Measurements from ENCODE around the gene TAB2. TPM values are rescaled to one million over a fixed set of nuclear protein-coding genes. Genes with fewer than 3 reads are reported as not detected.

Gene TAB2
- total and polyA plus RNA-seq, 9 of the 15 experiments (the other 6 are each of a cell fraction or from before 2014, with no cell fraction given): 9.1 to 38.3 (median 18.6) TPM

DNA sequence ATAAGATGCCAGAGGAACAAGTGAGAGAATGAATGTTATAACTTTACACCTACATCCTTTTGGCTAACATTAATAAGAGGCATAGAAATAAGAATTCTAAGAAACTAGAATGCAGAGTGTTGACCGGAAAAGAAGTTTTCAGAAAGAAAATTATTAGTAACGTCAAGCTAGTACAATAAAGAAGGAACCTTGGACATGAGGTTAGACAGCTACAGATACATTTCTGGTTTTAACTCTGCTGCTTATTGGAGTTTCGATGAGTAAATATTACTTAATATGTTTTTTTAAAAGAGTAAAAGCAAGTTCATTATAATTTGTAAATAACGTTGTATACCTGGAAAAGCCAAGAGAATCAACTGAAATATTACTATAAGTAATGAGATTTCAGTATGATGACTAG is 22.7 kb downstream of the TAB2 start:
- ChIA-PET CTCF (ENCODE audit: low intra/inter-chr PET ratio) (no interaction called here), POLR2A (no interaction called here)
- Histone ChIP-seq H3K36me3 (ENCODE audit: control insufficient read depth, insufficient read depth, low read length) (no peaks in the 10 kb centered on the region), H2AFZ (ENCODE audit: low read depth, low read length) (no peak overlapping the region), H4K20me1 (replicated peaks; ENCODE audit: control insufficient read depth, insufficient read depth, low read length) (0 out of 2 replicates have a peak, but pooled peaks cover 4% of the 10 kb centered on the region), H3K4me3 (no peak overlapping the region), H3K9me3 (replicated peaks; ENCODE audit: control insufficient read depth, insufficient read depth, low read depth, low read length) (no peaks in the 10 kb centered on the region), H3K9me1 (ENCODE audit: control insufficient read depth, insufficient read depth, low read length) (no peaks in the 10 kb centered on the region), H3K27me3 (ENCODE audit: control insufficient read depth in 2 of 2, insufficient read depth in 2 of 2, low read length in 2 of 2) (no peaks in the 10 kb centered on the region), H3K4me1 (replicated peaks in 1 of 2; ENCODE audit: control insufficient read depth in 2 of 2, insufficient read depth in 2 of 2, low read length in 2 of 2) (no peaks in the 10 kb centered on the region; a peak in 1 of 5 replicates), H3K9ac (ENCODE audit: insufficient read depth in 1 of 2, low read depth in 2 of 2, low read length in 2 of 2) (no peak overlapping the region), H3K79me2 (ENCODE audit: control insufficient read depth, insufficient read depth, low read length) (peaks cover 85% of the 10 kb centered on the region), H3K4me2 (ENCODE audit: insufficient read depth, low read length) (no peak overlapping the region), H3K27ac (ENCODE audit: extremely low read depth, low read depth, low read length) (no peak overlapping the region)
- ATAC-seq (no peak), FAIRE-seq (no peak), DNase-seq (ENCODE audit: extremely low read depth in 1 of 4, low spot score in 3 of 4) (no peak)
- intact Hi-C loops (cut with micrococcal nuclease): no loop called here
- in situ Hi-C loops (cut with MboI): no loop called here
- WGBS (ENCODE audit: insufficient coverage, low coverage, missing lambda C conversion rate): 79% methylated on average over 4 of the region's 4 CpGs
- BruUV-seq (replicated peaks): no TSS peak
- no peak for TF ChIP-seq NEUROD1 (IDR thresholded peaks at IDR 0.05; ENCODE audit: borderline replicate concordance, low read depth, low read length, partially characterized antibody)
- no peak for TF ChIP-seq ZNF165 (CRISPR knock-in tag; IDR thresholded peaks at IDR 0.05; ENCODE audit: borderline replicate concordance)
- TF ChIP-seq, protein P1, sequence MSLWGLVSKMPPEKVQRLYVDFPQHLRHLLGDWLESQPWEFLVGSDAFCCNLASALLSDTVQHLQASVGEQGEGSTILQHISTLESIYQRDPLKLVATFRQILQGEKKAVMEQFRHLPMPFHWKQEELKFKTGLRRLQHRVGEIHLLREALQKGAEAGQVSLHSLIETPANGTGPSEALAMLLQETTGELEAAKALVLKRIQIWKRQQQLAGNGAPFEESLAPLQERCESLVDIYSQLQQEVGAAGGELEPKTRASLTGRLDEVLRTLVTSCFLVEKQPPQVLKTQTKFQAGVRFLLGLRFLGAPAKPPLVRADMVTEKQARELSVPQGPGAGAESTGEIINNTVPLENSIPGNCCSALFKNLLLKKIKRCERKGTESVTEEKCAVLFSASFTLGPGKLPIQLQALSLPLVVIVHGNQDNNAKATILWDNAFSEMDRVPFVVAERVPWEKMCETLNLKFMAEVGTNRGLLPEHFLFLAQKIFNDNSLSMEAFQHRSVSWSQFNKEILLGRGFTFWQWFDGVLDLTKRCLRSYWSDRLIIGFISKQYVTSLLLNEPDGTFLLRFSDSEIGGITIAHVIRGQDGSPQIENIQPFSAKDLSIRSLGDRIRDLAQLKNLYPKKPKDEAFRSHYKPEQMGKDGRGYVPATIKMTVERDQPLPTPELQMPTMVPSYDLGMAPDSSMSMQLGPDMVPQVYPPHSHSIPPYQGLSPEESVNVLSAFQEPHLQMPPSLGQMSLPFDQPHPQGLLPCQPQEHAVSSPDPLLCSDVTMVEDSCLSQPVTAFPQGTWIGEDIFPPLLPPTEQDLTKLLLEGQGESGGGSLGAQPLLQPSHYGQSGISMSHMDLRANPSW (CRISPR knock-in tag; IDR thresholded peaks at IDR 0.05): no peak
- TF ChIP-seq FOXP1 (CRISPR knock-in tag; IDR thresholded peaks at IDR 0.05): no peak
- TF ChIP-seq HMGN3 (IDR thresholded peaks at IDR 0.05; ENCODE audit: borderline replicate concordance, extremely low read depth, insufficient read length, low read depth, low read length): no peak
- no peak for TF ChIP-seq PHB2 (IDR thresholded peaks at IDR 0.05; ENCODE audit: low read depth)
- TF ChIP-seq ETV1 (tag; conservative IDR thresholded peaks at IDR 0.05; ENCODE audit: low read depth): no peak
- TF ChIP-seq, protein P2, sequence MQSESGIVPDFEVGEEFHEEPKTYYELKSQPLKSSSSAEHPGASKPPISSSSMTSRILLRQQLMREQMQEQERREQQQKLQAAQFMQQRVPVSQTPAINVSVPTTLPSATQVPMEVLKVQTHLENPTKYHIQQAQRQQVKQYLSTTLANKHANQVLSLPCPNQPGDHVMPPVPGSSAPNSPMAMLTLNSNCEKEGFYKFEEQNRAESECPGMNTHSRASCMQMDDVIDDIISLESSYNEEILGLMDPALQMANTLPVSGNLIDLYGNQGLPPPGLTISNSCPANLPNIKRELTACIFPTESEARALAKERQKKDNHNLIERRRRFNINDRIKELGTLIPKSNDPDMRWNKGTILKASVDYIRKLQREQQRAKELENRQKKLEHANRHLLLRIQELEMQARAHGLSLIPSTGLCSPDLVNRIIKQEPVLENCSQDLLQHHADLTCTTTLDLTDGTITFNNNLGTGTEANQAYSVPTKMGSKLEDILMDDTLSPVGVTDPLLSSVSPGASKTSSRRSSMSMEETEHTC (IDR thresholded peaks at IDR 0.05): no peak
- TF ChIP-seq JUND (IDR thresholded peaks at IDR 0.05; ENCODE audit: borderline replicate concordance, low read depth, low read length): no peak
- no peak for TF ChIP-seq JUND (tag; IDR thresholded peaks at IDR 0.05; ENCODE audit: borderline replicate concordance, low read depth, low read length)
- TF ChIP-seq TAL1 (IDR thresholded peaks at IDR 0.05): no peak
- no peak for TF ChIP-seq KDM1A (IDR thresholded peaks at IDR 0.05)
- TF ChIP-seq, protein P3, sequence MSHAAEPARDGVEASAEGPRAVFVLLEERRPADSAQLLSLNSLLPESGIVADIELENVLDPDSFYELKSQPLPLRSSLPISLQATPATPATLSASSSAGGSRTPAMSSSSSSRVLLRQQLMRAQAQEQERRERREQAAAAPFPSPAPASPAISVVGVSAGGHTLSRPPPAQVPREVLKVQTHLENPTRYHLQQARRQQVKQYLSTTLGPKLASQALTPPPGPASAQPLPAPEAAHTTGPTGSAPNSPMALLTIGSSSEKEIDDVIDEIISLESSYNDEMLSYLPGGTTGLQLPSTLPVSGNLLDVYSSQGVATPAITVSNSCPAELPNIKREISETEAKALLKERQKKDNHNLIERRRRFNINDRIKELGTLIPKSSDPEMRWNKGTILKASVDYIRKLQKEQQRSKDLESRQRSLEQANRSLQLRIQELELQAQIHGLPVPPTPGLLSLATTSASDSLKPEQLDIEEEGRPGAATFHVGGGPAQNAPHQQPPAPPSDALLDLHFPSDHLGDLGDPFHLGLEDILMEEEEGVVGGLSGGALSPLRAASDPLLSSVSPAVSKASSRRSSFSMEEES (CRISPR knock-in tag; IDR thresholded peaks at IDR 0.05): no peak
